Astrocyte (in vitro differentiated cells and primary cell): ENCODE data around the gene IQCK. TPM values are rescaled to one million over a fixed set of nuclear protein-coding genes. Genes with fewer than 3 reads are reported as not detected.
"Not testable (repeated sequence)": the region's sequence is repeated elsewhere in the genome, so short reads cannot be mapped to it uniquely, and the experiment has no call there.

ENCODE experiments used
- DNase-seq: peaks from one replicate; pipeline ENCODE4 v3.0.0-alpha.2; 2010; ENCODE audit warnings: low read depth
- FAIRE-seq: peaks from 2 replicates; lab custom pipeline; 2011; peaks lifted over from hg19 to GRCh38; lab: Jason Lieb, UNC
- H2AFZ ChIP-seq: 2 replicates; pipeline ENCODE4 v1.6.0; 2012; ENCODE audit warnings: low read depth, low read length, inconsistent platforms
- H3K27ac ChIP-seq: 2 replicates; pipeline ENCODE4 v1.5.1; 2011; ENCODE audit warnings: low read depth, low read length, inconsistent platforms
- H3K27me3 ChIP-seq: 2 replicates; pipeline ENCODE4 v1.6.0; 2011; ENCODE audit warnings: low read length, inconsistent platforms; ENCODE audit not compliant: insufficient read depth
- H3K36me3 ChIP-seq: 2 replicates; pipeline ENCODE4 v1.5.1; 2011; ENCODE audit warnings: low read length, inconsistent platforms; ENCODE audit not compliant: insufficient read depth
- H3K4me1 ChIP-seq: 2 replicates; pipeline ENCODE4 v1.5.1; 2011; ENCODE audit warnings: low read length, inconsistent platforms; ENCODE audit not compliant: insufficient read depth
- H3K4me2 ChIP-seq: 2 replicates; pipeline ENCODE4 v1.6.0; 2012; ENCODE audit warnings: low read length, inconsistent platforms
- H3K4me3 ChIP-seq: 2 replicates; pipeline ENCODE4 v1.5.1; 2011; ENCODE audit warnings: low read depth, mild to moderate bottlenecking, low read length, inconsistent platforms; ENCODE audit not compliant: insufficient read depth
- H3K79me2 ChIP-seq: 2 replicates; pipeline ENCODE4 v1.6.0; 2012; ENCODE audit warnings: mild to moderate bottlenecking, low read length, inconsistent platforms; ENCODE audit not compliant: insufficient read depth
- H3K9ac ChIP-seq: 2 replicates; pipeline ENCODE4 v1.6.0; 2012; ENCODE audit warnings: mild to moderate bottlenecking, low read length, inconsistent platforms
- H3K9me3 ChIP-seq: 2 replicates; pipeline ENCODE4 v1.5.1; 2012; ENCODE audit warnings: low read depth, mild to moderate bottlenecking, low read length, inconsistent platforms; ENCODE audit not compliant: insufficient read depth
- H4K20me1 ChIP-seq: 2 replicates; pipeline ENCODE4 v1.6.0; 2012; ENCODE audit warnings: low read length, inconsistent platforms; ENCODE audit not compliant: insufficient read depth
- H3K27ac Mint-ChIP-seq: one replicate; pipeline ENCODE4 v1.8.0; 2021; ENCODE audit warnings: mild to moderate bottlenecking, mixed read lengths; ENCODE audit not compliant: unreplicated experiment
- H3K27me3 Mint-ChIP-seq: one replicate; pipeline ENCODE4 v1.8.0; 2021; ENCODE audit warnings: low read depth, mixed read lengths; ENCODE audit not compliant: unreplicated experiment
- H3K36me3 Mint-ChIP-seq: one replicate; pipeline ENCODE4 v1.8.0; 2021; ENCODE audit warnings: low read depth, mixed read lengths; ENCODE audit not compliant: unreplicated experiment
- H3K4me1 Mint-ChIP-seq: one replicate; pipeline ENCODE4 v1.8.0; 2021; ENCODE audit warnings: low read depth, mixed read lengths; ENCODE audit not compliant: unreplicated experiment
- H3K4me3 Mint-ChIP-seq: one replicate; pipeline ENCODE4 v1.8.0; 2021; ENCODE audit warnings: mild to moderate bottlenecking, moderate library complexity, mixed read lengths; ENCODE audit not compliant: unreplicated experiment
- H3K9me3 Mint-ChIP-seq: one replicate; pipeline ENCODE4 v1.8.0; 2021; ENCODE audit warnings: mild to moderate bottlenecking, mixed read lengths; ENCODE audit not compliant: unreplicated experiment
- CTCF ChIP-seq: IDR thresholded peaks from 2 replicates; pipeline ENCODE4 v1.5.1; 2011; ENCODE audit warnings: low read depth, mild to moderate bottlenecking, inconsistent platforms, low read length, moderate library complexity; ENCODE audit not compliant: insufficient read depth
- EZH2 ChIP-seq: IDR thresholded peaks from 2 replicates; pipeline ENCODE4 v1.6.1; 2012; ENCODE audit warnings: mild to moderate bottlenecking, low read length, inconsistent platforms; ENCODE audit not compliant: insufficient read depth
- total RNA-seq: library from RNA; stranded (reverse); gene quantifications from 2 replicates; pipeline ENCODE4 v1.2.1, GENCODE V29; 2021

IQCK gene
- total RNA-seq, 1 donor from 2014 or later, result 5.9 TPM

GRCh38 chr16:19713697-19714096 lies 4.4 kb upstream of the IQCK start:
- Histone ChIP-seq H3K27ac (no peak overlapping the region), H3K4me1 (peaks cover 19% of the 10 kb centered on the region), H3K79me2 (peaks cover 84% of the 10 kb centered on the region), H3K27me3 (no peaks in the 10 kb centered on the region), H3K36me3 (peaks cover 5% of the 10 kb centered on the region), H3K4me2 (no peak overlapping the region), H2AFZ (no peak overlapping the region), H4K20me1 (peaks cover 46% of the 10 kb centered on the region), H3K9me3 (no peaks in the 10 kb centered on the region), H3K4me3 (no peak overlapping the region), H3K9ac (no peak overlapping the region)
- no peak overlapping the region for H3K4me3 Mint-ChIP-seq
- DNase-seq (no peak), FAIRE-seq (no peak)
- TF ChIP-seq EZH2 (no peak), CTCF (no peak)
- no peaks in the 10 kb centered on the region for H3K9me3 Mint-ChIP-seq
- peaks cover 12% of the 10 kb centered on the region for H3K4me1 Mint-ChIP-seq
- peaks cover 20% of the 10 kb centered on the region for H3K36me3 Mint-ChIP-seq
- no peak overlapping the region for H3K27ac Mint-ChIP-seq
- no peaks in the 10 kb centered on the region for H3K27me3 Mint-ChIP-seq

- Mint-ChIP-seq H3K4me1 (peaks cover 7% of the 10 kb centered on the region), H3K27me3 (no peaks in the 10 kb centered on the region), H3K27ac (peak overlapping the region; percentile 42), H3K36me3 (peaks cover 17% of the 10 kb centered on the region), H3K4me3 (no peak overlapping the region), H3K9me3 (no peaks in the 10 kb centered on the region)
- no peaks in the 10 kb centered on the region for H3K9me3 ChIP-seq
- H3K4me2 ChIP-seq, result no peak overlapping the region
- peaks cover 20% of the 10 kb centered on the region for H3K4me1 ChIP-seq
- H3K9ac ChIP-seq, result no peak overlapping the region
- H3K27me3 ChIP-seq, result no peaks in the 10 kb centered on the region
- H4K20me1 ChIP-seq, result peaks cover 37% of the 10 kb centered on the region
- DNase-seq, result no peak
- no peak overlapping the region for H2AFZ ChIP-seq
- peaks cover 5% of the 10 kb centered on the region for H3K36me3 ChIP-seq
- no peak for FAIRE-seq
- TF ChIP-seq EZH2 (no peak), CTCF (no peak)
- no peak overlapping the region for H3K4me3 ChIP-seq
- H3K27ac ChIP-seq, result no peak overlapping the region
- peaks cover 84% of the 10 kb centered on the region for H3K79me2 ChIP-seq
These were observed 2.5 kb upstream of the IQCK start for GRCh38 chr16:19715566-19715965.

- DNase-seq (no peak), FAIRE-seq (no peak)
- no peaks in the 10 kb centered on the region for H3K9me3 ChIP-seq
- peaks cover 80% of the 10 kb centered on the region for H3K79me2 ChIP-seq
- Mint-ChIP-seq H3K36me3 (peaks cover 17% of the 10 kb centered on the region), H3K4me3 (peak overlapping the region; percentile 94), H3K27ac (peak overlapping the region; percentile 70), H3K9me3 (no peaks in the 10 kb centered on the region), H3K4me1 (peaks cover 7% of the 10 kb centered on the region), H3K27me3 (no peaks in the 10 kb centered on the region)
- TF ChIP-seq EZH2 (no peak), CTCF (no peak)
- no peak overlapping the region for H2AFZ ChIP-seq
- H3K4me3 ChIP-seq, result peak overlapping the region; percentile 85
- peaks cover 33% of the 10 kb centered on the region for H4K20me1 ChIP-seq
- no peaks in the 10 kb centered on the region for H3K27me3 ChIP-seq
- H3K4me2 ChIP-seq, result peak overlapping the region; percentile 86
- peaks cover 15% of the 10 kb centered on the region for H3K4me1 ChIP-seq
- no peak overlapping the region for H3K27ac ChIP-seq
- H3K36me3 ChIP-seq, result peaks cover 5% of the 10 kb centered on the region
- H3K9ac ChIP-seq, result no peak overlapping the region
These were observed 1.9 kb upstream of the IQCK start for GRCh38 chr16:19716183-19716582.

GRCh38 chr16:19716728-19717127 lies 1.3 kb upstream of the IQCK start:
- not testable (repeated sequence) for H2AFZ ChIP-seq, H3K27me3 Mint-ChIP-seq, H3K27ac ChIP-seq, H3K9me3 ChIP-seq, FAIRE-seq, DNase-seq, H3K27me3 ChIP-seq, H3K4me1 Mint-ChIP-seq, H3K36me3 ChIP-seq, H3K9me3 Mint-ChIP-seq
- Histone ChIP-seq H3K79me2 (peaks cover 74% of the 10 kb centered on the region), H3K9ac (peak overlapping the region; percentile 81), H3K4me1 (peaks cover 14% of the 10 kb centered on the region), H3K4me2 (peak overlapping the region; percentile 86), H4K20me1 (peaks cover 29% of the 10 kb centered on the region), H3K4me3 (peak overlapping the region; percentile 85)
- Mint-ChIP-seq H3K4me3 (peak overlapping the region; percentile 94), H3K27ac (peak overlapping the region; percentile 70), H3K36me3 (peaks cover 12% of the 10 kb centered on the region)
